GM23338 (cell line): ENCODE results near the gene C16orf95.

ENCODE experiments used
- CREB1 ChIP-seq: fragments of 250-450 bp; sonication (Bioruptor Pico); IDR thresholded peaks from 2 replicates; pipeline ENCODE4 v1.5.0; 2020; ENCODE audit warnings: low read depth, mild to moderate bottlenecking, moderate library complexity
- CTCF ChIP-seq, 2 experiments: fragments of 200-600 bp in 1 of 2; sonication (generic) in 1 of 2; conservative IDR thresholded peaks; 2 replicates each; pipeline versions ENCODE4 v1.5.1 to v1.6.1; 2016 to 2017; ENCODE audit warnings: antibody characterized with exemption in 2 of 2, low read depth in 2 of 2, mild to moderate bottlenecking in 2 of 2, moderate library complexity in 1 of 2
- EZH2 ChIP-seq: fragments of 200-600 bp; sonication (generic); IDR thresholded peaks from one replicate; pipeline ENCODE4 v1.8.0; 2017; ENCODE audit warnings: antibody characterized with exemption, mild to moderate bottlenecking, low read depth; ENCODE audit not compliant: unreplicated experiment
- EZH2phosphoT487 ChIP-seq: fragments of 200-600 bp; sonication (generic); IDR thresholded peaks from one replicate; pipeline ENCODE4 v1.8.1; 2018; ENCODE audit warnings: antibody characterized with exemption; ENCODE audit not compliant: unreplicated experiment
- JUNB ChIP-seq: IDR thresholded peaks from one replicate; pipeline ENCODE4 v1.6.1; 2016; ENCODE audit warnings: antibody characterized with exemption; ENCODE audit not compliant: unreplicated experiment
- POLR2AphosphoS5 ChIP-seq: IDR thresholded peaks from 2 replicates; pipeline ENCODE4 v1.6.1; 2016; ENCODE audit warnings: antibody characterized with exemption, low read depth
- REST ChIP-seq: IDR thresholded peaks from one replicate; pipeline ENCODE4 v1.6.1; 2018; ENCODE audit warnings: antibody characterized with exemption; ENCODE audit not compliant: unreplicated experiment

- TF ChIP-seq CTCF (conservative IDR thresholded peaks at IDR 0.05; ENCODE audit: low read depth in 2 of 2) (no peak), POLR2AphosphoS5 (no peak), EZH2phosphoT487 (no peak), CREB1 (CRISPR knock-in tag) (no peak), EZH2 (no peak), JUNB (no peak), REST (no peak)
Observed at GRCh38 chr16:87276924-87277323, 40.3 kb downstream of the C16orf95 start.
